SK-N-SH (cell line): Measurements from ENCODE around the gene TKT. TPM values are rescaled to one million over a fixed set of nuclear protein-coding genes. Genes with fewer than 3 reads are reported as not detected.

ENCODE experiments used
- CTCF ChIA-PET: fragments of 300-600, 350-600 bp; formaldehyde crosslinking; extraction: SDS; loops from one replicate; lab custom pipeline; 2021; lab: Yijun Ruan, JAX
- POLR2A ChIA-PET: fragments of 350-600 bp; sonication (Branson Sonifier 250); formaldehyde crosslinking; extraction: SDS; loops from one replicate; lab custom pipeline; 2020; ENCODE audit warnings: antibody characterized with exemption, inconsistent platforms; lab: Yijun Ruan, JAX
- DNase-seq: peaks from one replicate; pipeline ENCODE4 v3.0.0; 2012
- H2AFZ ChIP-seq: fragments of 200-600 bp; sonication (generic); 2 replicates; pipeline ENCODE4 v1.8.1; 2016; ENCODE audit warnings: antibody characterized with exemption, mild to moderate bottlenecking, low read depth
- H3F3A ChIP-seq: fragments of 200-600 bp; sonication (generic); replicated peaks from 2 replicates; pipeline ENCODE3; 2016; ENCODE audit warnings: antibody characterized with exemption, mild to moderate bottlenecking; ENCODE audit not compliant: insufficient read depth
- H3K27ac ChIP-seq, 2 experiments: fragments of 200-500 bp in 1 of 2; fragments of 200-600 bp in 1 of 2; sonication (Bioruptor generic) in 1 of 2; sonication (generic), shearing (Covaris generic) in 1 of 2; 2 replicates each; pipeline versions ENCODE4 v1.5.1 to v1.6.1; 2014 to 2016; ENCODE audit warnings: low read depth in 2 of 2, inconsistent platforms in 1 of 2, low read length in 1 of 2, mild to moderate bottlenecking in 1 of 2, mixed read lengths in 1 of 2
- H3K27me3 ChIP-seq: fragments of 200-600 bp; sonication (generic), shearing (Covaris generic); 2 replicates; pipeline ENCODE4 v1.6.1; 2016; ENCODE audit warnings: mixed run types; ENCODE audit not compliant: insufficient read depth
- H3K36me3 ChIP-seq, 2 experiments: fragments of 200-500 bp in 1 of 2; fragments of 200-600 bp in 1 of 2; sonication (Bioruptor generic) in 1 of 2; sonication (generic) in 1 of 2; replicated peaks in 1 of 2; 2 replicates each; pipeline versions ENCODE3 to v1.5.1; 2014 to 2016; ENCODE audit warnings: low read length in 1 of 2, mild to moderate bottlenecking in 1 of 2; ENCODE audit not compliant: insufficient read depth in 2 of 2, control insufficient read depth in 1 of 2
- H3K4me1 ChIP-seq, 2 experiments: fragments of 200-500 bp in 1 of 2; fragments of 200-600 bp in 1 of 2; sonication (Bioruptor generic) in 1 of 2; sonication (generic), shearing (Covaris generic) in 1 of 2; 2 replicates each; pipeline versions ENCODE4 v1.5.1 to v1.6.1; 2014 to 2016; ENCODE audit warnings: low read depth in 1 of 2, low read length in 1 of 2, mixed run types in 1 of 2; ENCODE audit not compliant: insufficient read depth in 2 of 2, control insufficient read depth in 1 of 2
- H3K4me2 ChIP-seq: fragments of 200-600 bp; sonication (generic), shearing (Covaris generic); 2 replicates; pipeline ENCODE4 v1.6.1; 2017; ENCODE audit warnings: mixed run types
- H3K4me3 ChIP-seq, 2 experiments: fragments of 200-500 bp in 1 of 2; fragments of 200-600 bp in 1 of 2; sonication (Bioruptor generic) in 1 of 2; sonication (generic), shearing (Covaris generic) in 1 of 2; 2 replicates each; pipeline versions ENCODE4 v1.5.1 to v1.8.1; 2014 to 2016; ENCODE audit warnings: low read depth in 2 of 2, inconsistent platforms in 1 of 2, low read length in 1 of 2, mild to moderate bottlenecking in 1 of 2, mixed read lengths in 1 of 2, moderate library complexity in 1 of 2
- H3K79me2 ChIP-seq: fragments of 200-600 bp; sonication (generic); 2 replicates; pipeline ENCODE4 v1.8.1; 2017; ENCODE audit warnings: mild to moderate bottlenecking; ENCODE audit not compliant: insufficient read depth
- H3K9ac ChIP-seq: fragments of 200-600 bp; sonication (generic); 2 replicates; pipeline ENCODE4 v1.6.1; 2017; ENCODE audit warnings: mixed run types
- H3K9me2 ChIP-seq: fragments of 200-600 bp; sonication (generic); 2 replicates; pipeline ENCODE4 v1.6.1; 2017; ENCODE audit warnings: mixed run types
- H3K9me3 ChIP-seq: fragments of 200-600 bp; sonication (generic); 2 replicates; pipeline ENCODE4 v1.6.1; 2017; ENCODE audit warnings: mixed run types, mild to moderate bottlenecking, moderate library complexity
- H4K20me1 ChIP-seq: fragments of 200-600 bp; sonication (generic); 2 replicates; pipeline ENCODE4 v1.6.1; 2017; ENCODE audit warnings: mild to moderate bottlenecking, mixed run types; ENCODE audit not compliant: insufficient read depth
- CHD2 ChIP-seq: fragments of 150-350 bp; IDR thresholded peaks from 2 replicates; pipeline ENCODE4 v1.6.1; 2018; ENCODE audit warnings: low read length; ENCODE audit not compliant: partially characterized antibody
- CTCF ChIP-seq: fragments of 200-600 bp; sonication (generic); IDR thresholded peaks from 2 replicates; pipeline ENCODE4 v1.6.1; 2017; ENCODE audit warnings: antibody characterized with exemption, mild to moderate bottlenecking, moderate library complexity
- ELF1 ChIP-seq: IDR thresholded peaks from 2 replicates; pipeline ENCODE4 v1.4.0; 2012
- EP300 ChIP-seq, 2 experiments: IDR thresholded peaks; 2 replicates each; pipeline versions ENCODE4 v1.4.0 to v1.6.1; 2012; ENCODE audit warnings: borderline replicate concordance in 1 of 2, low read depth in 1 of 2, low read length in 1 of 2
- FOXJ3 ChIP-seq: sonication (generic); formaldehyde crosslinking; IDR thresholded peaks from 2 replicates; pipeline ENCODE4 v1.5.1; 2020; ENCODE audit warnings: mild to moderate bottlenecking, missing genetic modification reagents
- FOXM1 ChIP-seq: IDR thresholded peaks from 2 replicates; pipeline ENCODE4 v1.4.0; 2012; ENCODE audit warnings: low read depth, mild to moderate bottlenecking
- GATA2 ChIP-seq: sonication (generic); formaldehyde crosslinking; IDR thresholded peaks from 2 replicates; pipeline ENCODE4 v1.5.0; 2020; ENCODE audit warnings: mild to moderate bottlenecking, missing genetic modification reagents
- MEF2A ChIP-seq: IDR thresholded peaks from 2 replicates; pipeline ENCODE4 v1.4.0; 2012; ENCODE audit warnings: low read depth, borderline replicate concordance
- MXI1 ChIP-seq: IDR thresholded peaks from 2 replicates; pipeline ENCODE4 v1.6.1; 2012; ENCODE audit warnings: mild to moderate bottlenecking, low read depth, low read length, improper control_type of control experiment
- NFIC ChIP-seq: IDR thresholded peaks from 2 replicates; pipeline ENCODE4 v1.4.0; 2012; ENCODE audit warnings: borderline replicate concordance
- NRF1 ChIP-seq: IDR thresholded peaks from 2 replicates; pipeline ENCODE4 v1.6.1; 2012; ENCODE audit warnings: low read depth, mild to moderate bottlenecking, low read length
- RAD21 ChIP-seq: IDR thresholded peaks from 2 replicates; pipeline ENCODE4 v1.6.1; 2012; ENCODE audit warnings: mild to moderate bottlenecking, low read length
- RCOR1 ChIP-seq: fragments of 150-350 bp; IDR thresholded peaks from 2 replicates; pipeline ENCODE4 v1.6.1; 2017; ENCODE audit warnings: antibody characterized with exemption, low read length
- RFX5 ChIP-seq: IDR thresholded peaks from 2 replicates; pipeline ENCODE4 v1.6.1; 2012; ENCODE audit warnings: mild to moderate bottlenecking, improper control_type of control experiment, low read length
- RXRA ChIP-seq: IDR thresholded peaks from 2 replicates; pipeline ENCODE4 v1.4.0; 2012; ENCODE audit warnings: low read depth, mild to moderate bottlenecking, borderline replicate concordance
- SMC3 ChIP-seq: IDR thresholded peaks from 2 replicates; pipeline ENCODE4 v1.6.1; 2012; ENCODE audit warnings: low read depth, low read length, improper control_type of control experiment
- TCF12 ChIP-seq: IDR thresholded peaks from 2 replicates; pipeline ENCODE4 v1.4.0; 2012
- TEAD4 ChIP-seq: IDR thresholded peaks from 2 replicates; pipeline ENCODE4 v1.4.0; 2012; ENCODE audit warnings: mild to moderate bottlenecking, borderline replicate concordance; ENCODE audit not compliant: insufficient read depth
- USF1 ChIP-seq: IDR thresholded peaks from 2 replicates; pipeline ENCODE4 v1.4.0; 2012; ENCODE audit warnings: low read depth, borderline replicate concordance
- YY1 ChIP-seq: IDR thresholded peaks from 2 replicates; pipeline ENCODE4 v1.4.0; 2012; ENCODE audit warnings: low read depth, mild to moderate bottlenecking
- WGBS: methylation state at CpG from one replicate; pipeline ENCODE4 v1.1.6; 2017; ENCODE audit warnings: low lambda C conversion rate; 5-methylcytosine and 5-hydroxymethylcytosine counted together
- polyA plus RNA-seq, 3 experiments: library from polyadenylated mRNA; depleted of rRNA; stranded (reverse); fragments of >200 nt; gene quantifications; 2 replicates each; pipeline ENCODE4 v1.2.3, GENCODE V29; 2012
- TF ChIP-seq, protein P1 (sequence below): IDR thresholded peaks from 2 replicates; pipeline ENCODE4 v1.4.0; 2012; ENCODE audit warnings: low read depth
- TF ChIP-seq, protein P2 (sequence below): IDR thresholded peaks from 2 replicates; pipeline ENCODE4; 2012

Gene TKT
- polyA plus RNA-seq, 1 of the 3 experiments (the other 2 are of a cell fraction): 144 TPM

DNA sequence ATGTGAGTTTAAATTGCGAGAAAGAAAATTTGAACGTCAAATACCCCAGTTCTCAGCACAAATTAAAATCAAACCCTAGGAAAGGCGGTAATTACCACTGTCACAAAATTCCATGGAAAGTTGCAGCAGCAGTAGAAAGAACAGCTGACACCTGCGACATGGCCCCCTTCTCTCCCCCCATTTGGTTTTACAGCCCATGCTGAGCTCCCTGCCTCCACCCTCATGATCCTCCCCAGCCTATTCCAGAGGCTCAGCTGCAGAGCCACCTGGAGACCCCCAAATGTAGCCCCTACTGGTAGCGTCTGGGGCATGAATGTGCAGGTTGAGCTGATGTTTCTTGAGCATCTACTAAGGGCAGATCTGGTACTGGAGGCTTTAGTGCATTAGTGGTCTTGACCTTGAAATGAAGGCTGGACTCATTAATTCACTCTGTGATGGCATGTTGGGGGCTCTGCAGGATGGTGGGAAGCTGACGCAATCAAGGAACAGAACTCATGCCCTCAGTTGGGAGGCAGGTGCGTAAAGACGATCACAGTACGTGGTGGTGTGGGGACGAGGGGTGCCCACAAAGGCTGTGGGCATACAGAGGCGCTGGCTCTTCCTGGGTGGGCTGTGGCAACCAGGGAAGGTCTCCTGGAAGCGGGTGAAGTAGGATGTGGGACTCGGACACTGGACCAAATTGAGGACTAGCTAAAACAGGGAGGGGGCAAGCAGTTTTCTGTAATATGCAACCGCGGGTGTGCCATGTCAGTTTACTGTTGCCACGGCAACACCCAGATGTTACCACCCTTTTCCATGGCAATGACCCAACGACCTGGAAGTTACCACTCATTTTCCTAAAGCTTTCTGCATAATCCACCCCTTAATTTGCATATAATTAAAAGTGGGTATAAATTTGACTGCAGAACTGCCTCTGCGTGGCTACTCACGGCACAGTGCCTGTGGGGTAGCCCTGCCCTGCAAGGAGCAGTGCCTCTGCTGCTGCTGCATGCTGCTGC, 55.0 kb downstream of the TKT start:
- Histone ChIP-seq H3K36me3 (no peaks in the 10 kb centered on the region), H3K9me2 (no peaks in the 10 kb centered on the region), H3F3A (no peaks in the 10 kb centered on the region), H3K9ac (no peak overlapping the region), H4K20me1 (no peaks in the 10 kb centered on the region), H3K27ac (no peak overlapping the region), H3K4me2 (no peak overlapping the region), H2AFZ (no peak overlapping the region), H3K27me3 (no peaks in the 10 kb centered on the region), H3K79me2 (no peaks in the 10 kb centered on the region), H3K4me3 (no peak overlapping the region), H3K4me1 (peaks cover 0 to under 1% of the 10 kb centered on the region in 2 experiments; a peak in 1 of 4 replicates), H3K9me3 (no peaks in the 10 kb centered on the region)
- ChIA-PET CTCF (interaction anchor here (1.2 to 7.4 kb wide), 4 partner anchors 19 to 87 kb away, joined by 3 to 206 read pairs (median 62); no protein-coding TSS in a partner anchor), POLR2A (no interaction called here)
- TF ChIP-seq RCOR1: no peak
- TF ChIP-seq EP300 (IDR thresholded peaks at IDR 0.05; ENCODE audit: borderline replicate concordance in 1 of 2, low read depth in 1 of 2, low read length in 1 of 2): no peak
- TF ChIP-seq YY1: no peak
- no peak for TF ChIP-seq GATA2 (CRISPR knock-in tag)
- TF ChIP-seq RAD21: no peak
- no peak for TF ChIP-seq TEAD4
- no peak for TF ChIP-seq NFIC
- no peak for TF ChIP-seq RFX5
- TF ChIP-seq, protein P1, sequence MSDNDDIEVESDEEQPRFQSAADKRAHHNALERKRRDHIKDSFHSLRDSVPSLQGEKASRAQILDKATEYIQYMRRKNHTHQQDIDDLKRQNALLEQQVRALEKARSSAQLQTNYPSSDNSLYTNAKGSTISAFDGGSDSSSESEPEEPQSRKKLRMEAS: no peak
- TF ChIP-seq USF1: no peak
- no peak for TF ChIP-seq MEF2A
- TF ChIP-seq FOXM1: no peak
- WGBS: 83% methylated on average over 18 of the region's 19 CpGs
- no peak for DNase-seq

GRCh38 chr3:53199834-53200233, 56.0 kb downstream of the TKT start:
- Histone ChIP-seq H3K9me2 (no peaks in the 10 kb centered on the region), H3K9me3 (no peaks in the 10 kb centered on the region), H3K4me3 (no peak overlapping the region), H3K4me1 (peaks cover 0 to 3% of the 10 kb centered on the region in 2 experiments; a peak in 1 of 4 replicates), H3K36me3 (no peaks in the 10 kb centered on the region), H4K20me1 (no peaks in the 10 kb centered on the region), H3K4me2 (no peak overlapping the region), H3F3A (no peaks in the 10 kb centered on the region), H3K27me3 (no peaks in the 10 kb centered on the region), H3K79me2 (no peaks in the 10 kb centered on the region), H2AFZ (no peak overlapping the region), H3K9ac (no peak overlapping the region), H3K27ac (no peak overlapping the region)
- peak; percentile 25 for DNase-seq
- 75% methylated on average over 2 of the region's 3 CpGs for WGBS
- POLR2A ChIA-PET: no interaction called here
- CTCF ChIA-PET: interaction anchor here (0.6 to 7.4 kb wide), 4 partner anchors 20 to 97 kb away, joined by 3 to 206 read pairs (median 62); no protein-coding TSS in a partner anchor
- TF ChIP-seq USF1 (no peak), RAD21 (peak; percentile 21), CHD2 (no peak), SMC3 (0 out of 2 replicates have a peak, but pooled peaks have one; percentile 7), MXI1 (no peak), EP300 (IDR thresholded peaks at IDR 0.05; ENCODE audit: borderline replicate concordance in 1 of 2, low read depth in 1 of 2, low read length in 1 of 2) (no peak), TCF12 (no peak), RXRA (no peak), YY1 (no peak), FOXJ3 (no peak), NFIC (no peak), ELF1 (no peak), NRF1 (no peak), CTCF (peak; percentile 25; the same call in 1 of the 2 replicates), MEF2A (no peak)
- TF ChIP-seq, protein P2, sequence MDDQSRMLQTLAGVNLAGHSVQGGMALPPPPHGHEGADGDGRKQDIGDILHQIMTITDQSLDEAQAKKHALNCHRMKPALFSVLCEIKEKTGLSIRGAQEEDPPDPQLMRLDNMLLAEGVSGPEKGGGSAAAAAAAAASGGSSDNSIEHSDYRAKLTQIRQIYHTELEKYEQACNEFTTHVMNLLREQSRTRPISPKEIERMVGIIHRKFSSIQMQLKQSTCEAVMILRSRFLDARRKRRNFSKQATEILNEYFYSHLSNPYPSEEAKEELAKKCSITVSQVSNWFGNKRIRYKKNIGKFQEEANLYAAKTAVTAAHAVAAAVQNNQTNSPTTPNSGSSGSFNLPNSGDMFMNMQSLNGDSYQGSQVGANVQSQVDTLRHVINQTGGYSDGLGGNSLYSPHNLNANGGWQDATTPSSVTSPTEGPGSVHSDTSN: no peak
